Choroid plexus epithelial cell (primary cell): ENCODE measurements around the gene PSMG3.

Experiments
- DNase-seq: peaks from one replicate; pipeline ENCODE4 v3.0.0-alpha.2; 2010; ENCODE audit warnings: low read depth
- H3K4me3 ChIP-seq: 2 replicates; pipeline ENCODE4 v1.5.1; 2011; ENCODE audit warnings: low read depth, mild to moderate bottlenecking, control low read depth, low read length, moderate library complexity
- TF ChIP-seq, protein P1 (sequence below): conservative IDR thresholded peaks from 2 replicates; pipeline ENCODE4 v1.5.1; 2011; ENCODE audit warnings: low read depth, mild to moderate bottlenecking, control low read depth, inconsistent platforms, low read length, moderate library complexity

Gene PSMG3

DNA sequence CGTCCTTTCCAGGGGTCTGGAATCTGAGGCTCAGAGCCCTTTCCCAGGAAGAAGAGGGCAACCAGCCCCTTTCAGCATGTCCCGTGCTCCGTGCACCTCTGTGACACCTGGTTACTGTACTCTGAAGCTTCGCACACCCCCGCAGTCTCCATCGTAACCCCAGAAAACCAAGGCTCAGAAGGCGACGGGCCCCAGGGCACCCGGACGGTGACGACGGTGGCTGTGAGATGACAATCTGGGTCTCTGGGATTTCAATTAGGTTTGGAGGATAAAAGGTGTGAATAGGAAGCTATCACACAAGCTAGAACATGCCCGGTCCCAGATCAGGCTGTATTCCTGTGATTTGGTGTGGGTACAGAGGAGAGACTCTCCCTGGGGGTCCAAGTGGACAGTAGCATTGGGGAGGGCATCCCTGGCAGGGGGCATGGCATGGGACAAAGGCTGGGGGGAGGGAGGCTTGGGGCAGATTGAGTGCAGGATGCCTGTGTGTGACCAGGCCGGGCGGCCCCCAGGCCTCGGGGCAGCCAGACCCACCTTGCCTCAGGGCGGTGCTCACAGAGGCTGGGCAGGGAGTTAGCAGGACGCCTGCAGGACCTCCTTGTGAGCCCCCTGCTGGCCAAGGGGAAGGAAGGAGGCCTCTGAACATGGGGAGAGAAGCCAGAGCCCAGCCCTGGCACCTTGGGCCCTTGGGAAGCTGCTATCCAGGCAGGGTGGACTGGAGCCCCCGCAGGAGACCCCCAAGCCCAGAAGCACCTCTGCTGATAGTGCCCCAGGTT lies 23.4 kb upstream of the PSMG3 start:
- TF ChIP-seq, protein P1, sequence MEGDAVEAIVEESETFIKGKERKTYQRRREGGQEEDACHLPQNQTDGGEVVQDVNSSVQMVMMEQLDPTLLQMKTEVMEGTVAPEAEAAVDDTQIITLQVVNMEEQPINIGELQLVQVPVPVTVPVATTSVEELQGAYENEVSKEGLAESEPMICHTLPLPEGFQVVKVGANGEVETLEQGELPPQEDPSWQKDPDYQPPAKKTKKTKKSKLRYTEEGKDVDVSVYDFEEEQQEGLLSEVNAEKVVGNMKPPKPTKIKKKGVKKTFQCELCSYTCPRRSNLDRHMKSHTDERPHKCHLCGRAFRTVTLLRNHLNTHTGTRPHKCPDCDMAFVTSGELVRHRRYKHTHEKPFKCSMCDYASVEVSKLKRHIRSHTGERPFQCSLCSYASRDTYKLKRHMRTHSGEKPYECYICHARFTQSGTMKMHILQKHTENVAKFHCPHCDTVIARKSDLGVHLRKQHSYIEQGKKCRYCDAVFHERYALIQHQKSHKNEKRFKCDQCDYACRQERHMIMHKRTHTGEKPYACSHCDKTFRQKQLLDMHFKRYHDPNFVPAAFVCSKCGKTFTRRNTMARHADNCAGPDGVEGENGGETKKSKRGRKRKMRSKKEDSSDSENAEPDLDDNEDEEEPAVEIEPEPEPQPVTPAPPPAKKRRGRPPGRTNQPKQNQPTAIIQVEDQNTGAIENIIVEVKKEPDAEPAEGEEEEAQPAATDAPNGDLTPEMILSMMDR: peak; percentile 47
- H3K4me3 ChIP-seq: no peak overlapping the region
- peak; percentile 9 for DNase-seq

DNA sequence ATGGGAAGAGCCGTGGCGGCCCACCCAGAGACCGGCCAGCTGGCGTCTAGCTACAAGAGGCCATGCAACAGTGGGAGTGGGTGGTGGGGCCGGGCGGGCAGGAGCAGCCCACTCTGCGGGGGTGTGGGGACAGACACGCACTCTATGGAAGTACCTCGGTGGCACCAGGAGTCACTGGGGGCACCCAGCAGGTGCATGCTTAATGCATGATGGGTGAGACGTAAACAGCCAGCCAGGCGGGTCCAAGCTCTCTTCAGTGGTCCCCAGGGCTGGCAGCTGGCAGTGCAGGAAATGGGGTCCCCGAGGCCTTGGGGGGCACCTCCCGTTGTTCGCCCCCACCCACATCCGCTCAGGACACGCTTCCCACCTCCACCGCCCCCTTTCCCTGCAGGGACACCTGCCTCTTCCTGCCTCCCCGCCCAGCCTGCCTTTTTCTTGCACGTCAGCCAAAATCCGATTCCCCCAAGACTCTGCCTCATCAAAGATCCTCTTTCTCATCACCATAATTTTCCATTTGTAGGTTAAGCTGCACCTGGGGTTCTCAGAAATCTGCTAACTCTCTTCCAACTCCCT lies 22.6 kb upstream of the PSMG3 start:
- H3K4me3 ChIP-seq: no peak overlapping the region
- TF ChIP-seq, protein P1: no peak
- DNase-seq: no peak

DNA sequence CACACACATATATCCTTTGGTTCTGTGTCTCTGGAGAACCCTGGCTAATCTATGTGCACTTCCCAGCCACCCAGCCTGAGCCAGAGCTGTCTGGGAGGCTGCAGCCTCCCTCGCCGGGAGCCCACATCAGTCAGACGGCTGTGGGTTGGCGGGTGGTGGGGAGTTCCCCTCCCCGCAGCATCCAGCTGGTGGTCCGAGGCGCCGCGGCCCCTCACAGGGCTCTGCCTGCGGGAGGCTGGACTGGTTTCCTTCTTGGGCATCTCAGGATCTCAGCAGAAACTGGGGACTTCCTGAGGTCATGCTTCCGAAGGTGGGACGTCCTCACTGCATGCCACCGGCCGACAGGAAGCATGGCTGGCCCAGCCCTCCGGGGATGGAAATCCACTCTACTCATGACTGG lies 22.0 kb upstream of the PSMG3 start:
- TF ChIP-seq, protein P1: no peak
- H3K4me3 ChIP-seq: no peak overlapping the region
- DNase-seq: no peak

DNA sequence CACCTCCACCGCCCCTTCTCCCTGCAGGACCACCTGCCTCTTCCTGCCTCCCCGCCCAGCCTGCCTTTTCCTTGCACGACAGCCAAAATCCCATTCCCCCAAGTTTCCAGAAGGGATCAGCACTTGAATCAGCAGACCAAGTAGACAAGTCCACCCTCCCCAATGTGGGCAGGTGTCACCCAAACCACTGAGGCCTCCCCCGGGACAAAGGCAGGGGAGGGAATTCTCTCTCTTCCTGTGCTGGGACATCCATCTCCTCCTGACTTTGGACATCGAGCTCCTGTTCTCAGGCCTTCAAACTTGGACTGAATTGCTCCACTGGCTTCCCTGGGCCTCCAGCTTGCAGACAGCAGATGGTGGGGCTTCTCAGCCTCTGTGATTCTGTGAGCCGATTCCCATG lies 21.6 kb upstream of the PSMG3 start:
- DNase-seq: no peak
- H3K4me3 ChIP-seq: no peak overlapping the region
- TF ChIP-seq, protein P1: no peak

DNA sequence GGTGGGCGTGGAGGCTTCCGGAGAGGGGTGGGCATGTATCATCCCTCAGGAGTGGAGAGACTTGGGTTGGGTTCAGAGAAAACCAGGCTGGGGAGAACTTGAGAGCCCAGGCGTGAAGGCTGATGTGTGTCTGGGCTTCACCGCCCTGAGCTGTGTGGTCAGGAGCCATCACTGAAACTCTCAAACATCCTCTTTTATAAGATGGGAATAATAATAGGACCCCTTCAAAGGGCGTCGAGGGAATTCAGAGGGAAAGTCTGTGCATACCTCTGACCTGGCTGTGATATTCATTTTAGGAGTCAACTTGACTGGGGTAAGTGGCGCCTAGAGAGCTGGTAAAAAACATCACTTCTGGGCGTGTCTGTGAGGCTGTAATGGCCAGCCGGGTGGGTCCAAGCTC lies 21.1 kb upstream of the PSMG3 start:
- TF ChIP-seq, protein P1: no peak
- no peak overlapping the region for H3K4me3 ChIP-seq
- no peak for DNase-seq

DNA sequence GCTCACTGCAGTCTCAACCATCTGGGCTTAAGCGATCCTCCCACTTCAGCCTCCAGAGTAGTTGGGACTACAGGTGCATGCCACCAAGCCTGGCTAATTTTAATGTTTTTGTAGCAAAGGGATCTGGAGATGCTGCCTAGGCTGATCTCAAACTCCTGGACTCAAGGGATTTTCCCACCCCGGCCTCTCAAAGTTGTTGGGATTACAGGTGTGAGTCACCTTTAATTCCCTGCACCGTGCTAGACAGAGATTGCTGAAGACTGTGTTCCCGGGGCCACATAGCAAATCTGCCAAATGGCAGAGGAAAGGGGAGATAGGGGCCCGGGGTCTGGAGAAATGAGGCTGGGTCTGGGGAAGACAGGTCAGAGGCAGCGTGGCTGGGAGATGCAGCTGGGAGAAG lies 20.6 kb upstream of the PSMG3 start:
- H3K4me3 ChIP-seq: no peak overlapping the region
- TF ChIP-seq, protein P1: no peak
- DNase-seq: no peak

DNA sequence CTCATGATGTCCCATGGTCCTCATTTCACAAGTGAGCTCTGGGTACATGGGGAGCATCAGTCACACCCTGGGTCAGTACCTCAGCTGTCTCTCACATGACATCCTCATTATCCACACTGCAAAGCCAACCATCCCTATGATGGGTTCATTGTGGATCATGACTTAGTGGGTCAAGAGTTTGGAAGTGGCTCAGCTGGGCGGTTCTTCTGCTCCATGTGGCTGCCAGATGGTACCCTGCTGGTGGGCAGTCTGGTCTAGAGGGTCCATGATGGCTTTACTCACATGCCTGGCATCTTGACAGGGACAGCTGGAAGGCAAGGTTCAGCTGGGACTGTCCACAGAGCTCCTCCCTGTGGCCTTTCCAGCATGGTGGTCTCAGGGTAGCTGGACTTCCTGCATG lies 19.1 kb upstream of the PSMG3 start:
- no peak for DNase-seq
- no peak overlapping the region for H3K4me3 ChIP-seq
- TF ChIP-seq, protein P1: no peak
